ENCODE results near the gene TYROBP.

TYROBP gene

DNA sequence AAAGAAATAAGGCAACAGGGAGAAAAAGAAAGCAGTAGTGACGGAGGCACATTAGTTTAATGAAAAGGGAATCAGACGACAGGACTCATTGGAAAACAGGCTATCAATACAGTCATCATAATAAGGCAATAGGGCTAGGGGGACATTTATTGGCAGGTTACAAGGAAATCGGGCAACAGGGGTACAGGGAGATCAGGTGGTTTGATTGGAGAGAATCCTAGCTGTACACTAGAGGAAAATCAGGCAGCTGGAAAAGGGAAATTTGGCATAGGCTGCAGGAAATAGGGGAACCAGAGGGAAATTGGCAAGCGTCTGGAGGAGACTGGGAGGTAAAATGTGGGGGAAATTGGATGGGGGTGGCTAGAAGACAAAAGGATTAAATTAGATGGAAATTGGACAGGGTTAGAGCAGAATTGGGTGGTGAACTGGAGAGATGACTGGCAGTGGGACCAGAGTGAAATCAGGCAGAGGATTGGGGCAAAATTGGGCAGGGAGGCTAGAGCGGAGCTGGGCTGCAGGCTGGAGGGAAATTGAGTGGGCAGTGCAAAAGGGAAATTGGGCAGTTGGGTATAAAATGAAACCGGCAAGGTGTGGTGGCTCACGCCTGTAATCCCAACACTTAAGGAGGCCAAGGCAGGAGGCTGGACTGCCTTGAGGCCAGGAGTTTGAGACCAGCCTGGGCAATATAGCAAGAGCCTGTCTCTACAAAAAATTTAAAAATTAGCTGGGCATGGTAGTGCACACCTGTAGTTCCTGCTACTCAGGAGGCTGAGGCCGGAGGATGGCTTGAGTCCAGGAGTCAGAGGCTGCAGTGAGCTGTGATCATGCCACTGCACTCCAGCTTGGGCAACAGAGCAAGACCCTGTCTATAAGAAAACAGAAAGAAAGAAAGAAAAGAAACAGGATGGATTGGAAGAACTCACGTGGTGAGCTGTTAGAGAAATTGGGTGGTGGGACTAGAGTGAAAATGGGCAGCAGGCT, 35.5 kb upstream of the TYROBP start:
- TF ChIP-seq, protein P1, sequence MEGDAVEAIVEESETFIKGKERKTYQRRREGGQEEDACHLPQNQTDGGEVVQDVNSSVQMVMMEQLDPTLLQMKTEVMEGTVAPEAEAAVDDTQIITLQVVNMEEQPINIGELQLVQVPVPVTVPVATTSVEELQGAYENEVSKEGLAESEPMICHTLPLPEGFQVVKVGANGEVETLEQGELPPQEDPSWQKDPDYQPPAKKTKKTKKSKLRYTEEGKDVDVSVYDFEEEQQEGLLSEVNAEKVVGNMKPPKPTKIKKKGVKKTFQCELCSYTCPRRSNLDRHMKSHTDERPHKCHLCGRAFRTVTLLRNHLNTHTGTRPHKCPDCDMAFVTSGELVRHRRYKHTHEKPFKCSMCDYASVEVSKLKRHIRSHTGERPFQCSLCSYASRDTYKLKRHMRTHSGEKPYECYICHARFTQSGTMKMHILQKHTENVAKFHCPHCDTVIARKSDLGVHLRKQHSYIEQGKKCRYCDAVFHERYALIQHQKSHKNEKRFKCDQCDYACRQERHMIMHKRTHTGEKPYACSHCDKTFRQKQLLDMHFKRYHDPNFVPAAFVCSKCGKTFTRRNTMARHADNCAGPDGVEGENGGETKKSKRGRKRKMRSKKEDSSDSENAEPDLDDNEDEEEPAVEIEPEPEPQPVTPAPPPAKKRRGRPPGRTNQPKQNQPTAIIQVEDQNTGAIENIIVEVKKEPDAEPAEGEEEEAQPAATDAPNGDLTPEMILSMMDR (IDR thresholded peaks at IDR 0.05; ENCODE audit: low read depth, low read length), result no peak
- no peak overlapping the region for H3K4me3 ChIP-seq (replicated peaks in 1 of 2; ENCODE audit: low read depth in 2 of 2, low read length in 2 of 2)
- no peak for DNase-seq (ENCODE audit: low read depth in 2 of 2)

DNA sequence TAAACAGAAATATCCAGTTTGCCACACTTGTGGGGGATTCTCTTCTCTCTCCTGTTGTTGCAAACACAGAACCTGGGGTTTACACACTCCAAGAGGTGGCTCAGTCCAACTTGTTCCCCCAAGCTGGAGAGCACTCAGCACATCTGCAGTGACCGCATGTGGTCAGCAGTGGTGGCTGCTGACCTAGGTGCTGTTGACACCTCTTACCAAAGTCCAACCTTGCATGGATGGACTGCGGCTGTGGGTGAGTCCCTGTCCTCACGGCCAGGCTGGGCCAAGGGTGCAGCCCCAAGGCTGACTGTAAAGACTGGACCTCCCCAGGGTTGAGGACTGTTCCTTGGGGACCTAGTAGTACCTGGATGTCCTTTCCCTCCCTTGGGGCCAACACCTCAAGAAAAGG, 34.1 kb upstream of the TYROBP start:
- TF ChIP-seq, protein P1 (IDR thresholded peaks at IDR 0.05; ENCODE audit: low read depth, low read length), result no peak
- no peak for DNase-seq (ENCODE audit: low read depth in 2 of 2)
- no peak overlapping the region for H3K4me3 ChIP-seq (replicated peaks in 1 of 2; ENCODE audit: low read depth in 2 of 2, low read length in 2 of 2)

DNA sequence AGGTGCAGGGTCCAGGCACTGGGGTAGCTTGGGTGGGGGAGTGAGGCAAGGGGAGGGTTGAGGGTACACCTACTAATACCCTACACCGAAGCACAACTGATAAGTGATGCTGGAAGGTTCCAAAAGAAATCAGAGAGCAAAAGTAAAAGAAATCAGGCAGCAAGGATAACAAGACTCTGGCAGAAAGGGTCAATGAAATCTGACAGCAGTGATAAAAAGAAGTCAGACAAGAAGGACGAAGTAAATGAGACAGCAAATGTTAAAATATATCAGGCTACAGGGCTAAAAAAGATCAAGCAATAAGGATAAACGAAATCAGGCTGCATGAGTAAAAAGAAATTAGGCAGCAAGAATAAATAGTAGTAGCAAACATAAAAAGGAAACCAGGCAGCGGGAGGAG, 32.7 kb upstream of the TYROBP start:
- DNase-seq (ENCODE audit: low read depth in 2 of 2), result no peak
- H3K4me3 ChIP-seq (replicated peaks in 1 of 2; ENCODE audit: low read depth in 2 of 2, low read length in 2 of 2), result no peak overlapping the region
- TF ChIP-seq, protein P1 (IDR thresholded peaks at IDR 0.05; ENCODE audit: low read depth, low read length), result no peak

DNA sequence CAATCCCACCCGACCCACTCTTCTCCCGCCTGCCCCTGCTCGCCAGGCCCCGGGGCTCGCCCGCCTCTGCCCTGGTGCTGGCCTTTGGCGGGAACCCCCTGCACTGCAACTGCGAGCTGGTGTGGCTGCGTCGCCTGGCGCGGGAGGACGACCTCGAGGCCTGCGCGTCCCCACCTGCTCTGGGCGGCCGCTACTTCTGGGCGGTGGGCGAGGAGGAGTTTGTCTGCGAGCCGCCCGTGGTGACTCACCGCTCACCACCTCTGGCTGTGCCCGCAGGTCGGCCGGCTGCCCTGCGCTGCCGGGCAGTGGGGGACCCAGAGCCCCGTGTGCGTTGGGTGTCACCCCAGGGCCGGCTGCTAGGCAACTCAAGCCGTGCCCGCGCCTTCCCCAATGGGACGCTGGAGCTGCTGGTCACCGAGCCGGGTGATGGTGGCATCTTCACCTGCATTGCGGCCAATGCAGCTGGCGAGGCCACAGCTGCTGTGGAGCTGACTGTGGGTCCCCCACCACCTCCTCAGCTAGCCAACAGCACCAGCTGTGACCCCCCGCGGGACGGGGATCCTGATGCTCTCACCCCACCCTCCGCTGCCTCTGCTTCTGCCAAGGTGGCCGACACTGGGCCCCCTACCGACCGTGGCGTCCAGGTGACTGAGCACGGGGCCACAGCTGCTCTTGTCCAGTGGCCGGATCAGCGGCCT, 32.1 kb upstream of the TYROBP start:
- TF ChIP-seq, protein P1 (IDR thresholded peaks at IDR 0.05; ENCODE audit: low read depth, low read length), result no peak
- DNase-seq (ENCODE audit: low read depth in 2 of 2), result no peak
- H3K4me3 ChIP-seq (replicated peaks in 1 of 2; ENCODE audit: low read depth in 2 of 2, low read length in 2 of 2), result no peak overlapping the region

DNA sequence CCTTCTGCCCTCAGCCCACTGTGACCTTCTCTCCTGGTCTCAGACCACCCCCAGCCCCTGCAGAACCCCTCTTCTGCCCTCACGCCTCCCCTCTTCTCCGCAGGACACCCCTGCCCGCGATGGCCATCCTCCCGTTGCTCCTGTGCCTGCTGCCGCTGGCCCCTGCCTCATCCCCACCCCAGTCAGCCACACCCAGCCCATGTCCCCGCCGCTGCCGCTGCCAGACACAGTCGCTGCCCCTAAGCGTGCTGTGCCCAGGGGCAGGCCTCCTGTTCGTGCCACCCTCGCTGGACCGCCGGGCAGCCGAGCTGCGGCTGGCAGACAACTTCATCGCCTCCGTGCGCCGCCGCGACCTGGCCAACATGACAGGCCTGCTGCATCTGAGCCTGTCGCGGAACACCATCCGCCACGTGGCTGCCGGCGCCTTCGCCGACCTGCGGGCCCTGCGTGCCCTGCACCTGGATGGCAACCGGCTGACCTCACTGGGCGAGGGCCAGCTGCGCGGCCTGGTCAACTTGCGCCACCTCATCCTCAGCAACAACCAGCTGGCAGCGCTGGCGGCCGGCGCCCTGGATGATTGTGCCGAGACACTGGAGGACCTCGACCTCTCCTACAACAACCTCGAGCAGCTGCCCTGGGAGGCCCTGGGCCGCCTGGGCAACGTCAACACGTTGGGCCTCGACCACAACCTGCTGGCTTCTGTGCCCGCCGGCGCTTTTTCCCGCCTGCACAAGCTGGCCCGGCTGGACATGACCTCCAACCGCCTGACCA, 31.4 kb upstream of the TYROBP start:
- H3K4me3 ChIP-seq (replicated peaks in 1 of 2; ENCODE audit: low read depth in 2 of 2, low read length in 2 of 2), result no peak overlapping the region
- TF ChIP-seq, protein P1 (IDR thresholded peaks at IDR 0.05; ENCODE audit: low read depth, low read length), result no peak
- DNase-seq (ENCODE audit: low read depth in 2 of 2), result no peak
